Activated naive CD8-positive, alpha-beta T cell treated with anti-CD3 and anti-CD28 coated beads, Interleukin-2, amount 10 ng/mL, durations not matched to agents 7 days and 5 days (primary cell): ENCODE data around the gene CCDC88A. TPM values are rescaled to one million over a fixed set of nuclear protein-coding genes. Genes with fewer than 3 reads are reported as not detected.

Experiments
- ATAC-seq: fragments of 150-1000 bp; cut with Tn5 transposase; one replicate; pipeline ENCODE4 v1.10.0; 2021; ENCODE audit warnings: low read depth, moderate library complexity
- POLR2A ChIA-PET: fragments of 350-600 bp; sonication (Branson Sonifier 250); formaldehyde crosslinking; loops from one replicate; lab custom pipeline; 2021; ENCODE audit warnings: antibody characterized with exemption; lab: Charles Lee
- DNase-seq: peaks from one replicate; pipeline ENCODE4 v3.0.0; 2021
- H3K27ac Mint-ChIP-seq: one replicate; pipeline ENCODE4 v1.8.0; 2022; ENCODE audit warnings: mild to moderate bottlenecking, mixed read lengths
- H3K27me3 Mint-ChIP-seq: one replicate; pipeline ENCODE4 v1.8.0; 2022; ENCODE audit warnings: mild to moderate bottlenecking, moderate library complexity, mixed read lengths
- H3K36me3 Mint-ChIP-seq: one replicate; pipeline ENCODE4 v1.8.0; 2021; ENCODE audit warnings: mild to moderate bottlenecking, mixed read lengths
- H3K4me1 Mint-ChIP-seq: one replicate; pipeline ENCODE4 v1.8.0; 2021; ENCODE audit warnings: mixed read lengths
- H3K4me3 Mint-ChIP-seq: one replicate; pipeline ENCODE4 v1.8.0; 2022; ENCODE audit warnings: mild to moderate bottlenecking, moderate library complexity, mixed read lengths
- H3K9me3 Mint-ChIP-seq: one replicate; pipeline ENCODE4 v1.8.0; 2021; ENCODE audit warnings: mixed read lengths
- total RNA-seq, 2 experiments: library from RNA; stranded (reverse); gene quantifications; one replicate each; pipeline ENCODE4 v1.2.3, GENCODE V29; 2021

Gene CCDC88A
- total RNA-seq, 2 experiments from 2014 or later = 19.5 to 20.3 TPM

DNA sequence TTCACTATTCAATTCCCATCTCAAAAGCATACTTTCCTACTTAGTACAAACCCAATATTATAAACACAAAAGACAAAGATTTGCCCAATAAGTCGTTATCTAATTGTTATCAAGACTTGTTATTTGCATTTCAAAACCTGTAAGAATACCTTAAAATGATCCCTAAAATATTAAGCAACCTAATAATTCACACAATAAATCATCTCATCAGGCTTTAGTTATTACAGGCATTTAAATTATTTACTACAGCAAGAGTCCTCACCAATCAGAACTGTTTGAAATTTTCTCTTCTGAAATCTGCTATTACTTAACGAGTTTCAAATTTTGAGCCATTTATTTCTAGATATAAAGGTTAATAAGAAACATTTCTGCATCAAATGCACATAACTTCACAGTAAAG is 1.6 kb downstream of the CCDC88A start:
- DNase-seq (no peak), ATAC-seq (no peak)
- Mint-ChIP-seq H3K4me3 (peak overlapping the region; percentile 91), H3K27ac (no peak overlapping the region), H3K36me3 (no peaks in the 10 kb centered on the region), H3K4me1 (peaks cover 22% of the 10 kb centered on the region), H3K9me3 (no peaks in the 10 kb centered on the region), H3K27me3 (peaks cover 7% of the 10 kb centered on the region)
- POLR2A ChIA-PET = no interaction called here

GRCh38 chr2:55416786-55417568 is 2.7 kb downstream of the CCDC88A start:
- ATAC-seq (no peak), DNase-seq (no peak)
- H3K9me3 Mint-ChIP-seq = no peaks in the 10 kb centered on the region
- H3K36me3 Mint-ChIP-seq = no peaks in the 10 kb centered on the region
- H3K4me1 Mint-ChIP-seq = peaks cover 22% of the 10 kb centered on the region
- POLR2A ChIA-PET = no interaction called here
- H3K4me3 Mint-ChIP-seq = no peak overlapping the region
- no peak overlapping the region for H3K27ac Mint-ChIP-seq
- H3K27me3 Mint-ChIP-seq = peaks cover 7% of the 10 kb centered on the region

DNA sequence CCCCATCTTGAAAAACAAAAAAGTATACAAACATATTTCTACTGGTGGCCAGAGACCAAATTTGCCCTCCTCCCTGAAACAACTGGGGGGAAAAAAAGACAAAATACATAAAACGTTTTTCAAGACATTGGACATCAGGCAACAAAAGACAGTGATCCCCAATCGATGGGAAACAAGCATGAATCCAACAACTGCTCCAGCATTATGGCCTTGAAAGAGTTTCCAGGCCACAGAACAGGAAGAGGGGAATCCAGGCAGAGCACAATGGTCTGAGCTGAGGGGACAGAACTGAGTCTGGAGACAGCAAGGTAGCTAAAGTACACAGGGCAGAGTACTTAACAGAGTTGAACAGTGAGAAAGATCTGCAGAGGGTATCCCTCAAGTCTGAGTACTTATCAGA is 4.4 kb downstream of the CCDC88A start:
- no peak overlapping the region for H3K4me3 Mint-ChIP-seq
- no peak overlapping the region for H3K27ac Mint-ChIP-seq
- no peaks in the 10 kb centered on the region for H3K9me3 Mint-ChIP-seq
- DNase-seq = no peak
- no peaks in the 10 kb centered on the region for H3K36me3 Mint-ChIP-seq
- H3K27me3 Mint-ChIP-seq = no peaks in the 10 kb centered on the region
- H3K4me1 Mint-ChIP-seq = peaks cover 22% of the 10 kb centered on the region
- ATAC-seq = no peak
- POLR2A ChIA-PET = no interaction called here

DNA sequence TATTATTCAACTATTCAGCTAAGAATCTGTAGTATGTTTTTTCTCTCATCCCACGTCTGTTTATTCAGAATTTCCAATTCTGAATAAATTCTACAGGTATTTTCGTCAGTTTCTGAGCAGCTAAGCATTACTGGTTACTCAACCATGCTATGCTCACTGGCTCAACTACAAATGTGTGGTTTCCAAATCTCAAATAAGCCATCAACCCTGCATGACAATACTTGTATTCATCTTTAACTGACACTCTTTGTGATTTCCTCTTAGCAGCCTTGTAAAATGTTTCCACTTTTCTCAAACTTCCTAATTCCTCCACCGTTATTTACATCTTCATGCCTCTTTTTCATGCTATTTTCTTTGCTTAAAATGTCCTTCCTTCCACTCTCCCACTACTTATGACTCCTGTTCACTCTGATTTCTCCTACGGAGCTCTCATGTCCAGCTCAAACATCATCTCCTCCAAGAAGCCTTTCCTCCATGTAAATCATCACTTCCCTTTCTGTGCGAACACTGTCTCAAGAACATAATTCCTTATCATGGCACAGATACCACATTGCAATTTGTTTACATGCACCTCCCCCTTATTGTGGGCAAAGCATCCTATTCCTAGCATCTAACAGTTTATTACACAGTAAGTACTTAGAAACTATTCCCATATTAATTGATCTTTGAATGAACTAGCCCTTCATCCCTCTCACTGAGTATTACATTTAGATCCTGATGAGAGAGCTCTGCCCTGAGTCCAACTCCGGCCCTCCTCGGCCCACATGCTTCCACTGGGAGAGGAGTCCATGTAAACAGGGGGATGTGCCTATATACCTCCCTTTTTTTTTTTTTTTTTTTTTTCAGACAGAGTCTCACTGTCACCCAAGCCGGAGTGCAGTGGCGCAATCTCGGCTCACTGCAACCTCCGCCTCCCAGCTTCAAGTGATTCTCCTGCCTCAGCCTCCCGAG is 10.5 kb downstream of the CCDC88A start:
- Mint-ChIP-seq H3K36me3 (peaks cover 4% of the 10 kb centered on the region), H3K27ac (no peak overlapping the region), H3K4me1 (no peaks in the 10 kb centered on the region), H3K4me3 (no peak overlapping the region), H3K9me3 (no peaks in the 10 kb centered on the region), H3K27me3 (no peaks in the 10 kb centered on the region)
- POLR2A ChIA-PET = no interaction called here
- DNase-seq (no peak), ATAC-seq (no peak)

GRCh38 chr2:55408098-55408882 is 11.4 kb downstream of the CCDC88A start:
- Mint-ChIP-seq H3K36me3 (peaks cover 5% of the 10 kb centered on the region), H3K4me1 (no peaks in the 10 kb centered on the region), H3K27ac (no peak overlapping the region), H3K27me3 (no peaks in the 10 kb centered on the region), H3K4me3 (no peak overlapping the region), H3K9me3 (no peaks in the 10 kb centered on the region)
- POLR2A ChIA-PET = no interaction called here
- ATAC-seq (no peak), DNase-seq (no peak)

GRCh38 chr2:55405116-55405515 is 14.5 kb downstream of the CCDC88A start:
- H3K4me1 Mint-ChIP-seq = no peaks in the 10 kb centered on the region
- no peak overlapping the region for H3K27ac Mint-ChIP-seq
- DNase-seq = no peak

GRCh38 chr2:55403256-55403998 is 16.2 kb downstream of the CCDC88A start:
- POLR2A ChIA-PET = no interaction called here
- Mint-ChIP-seq H3K36me3 (peaks cover 8% of the 10 kb centered on the region), H3K27me3 (no peaks in the 10 kb centered on the region), H3K4me1 (no peaks in the 10 kb centered on the region), H3K27ac (no peak overlapping the region), H3K4me3 (no peak overlapping the region), H3K9me3 (no peaks in the 10 kb centered on the region)
- ATAC-seq (no peak), DNase-seq (no peak)

More at GRCh38 chr2:55405116-55405515, 14.5 kb downstream of the CCDC88A start:
- Mint-ChIP-seq H3K36me3 (peaks cover 10% of the 10 kb centered on the region), H3K4me3 (no peak overlapping the region), H3K27me3 (no peaks in the 10 kb centered on the region), H3K9me3 (no peaks in the 10 kb centered on the region)
- ATAC-seq = no peak
- POLR2A ChIA-PET = no interaction called here

- H3K27me3 Mint-ChIP-seq = no peaks in the 10 kb centered on the region
These were observed 18.5 kb downstream of the CCDC88A start for GRCh38 chr2:55401124-55401523.

DNA sequence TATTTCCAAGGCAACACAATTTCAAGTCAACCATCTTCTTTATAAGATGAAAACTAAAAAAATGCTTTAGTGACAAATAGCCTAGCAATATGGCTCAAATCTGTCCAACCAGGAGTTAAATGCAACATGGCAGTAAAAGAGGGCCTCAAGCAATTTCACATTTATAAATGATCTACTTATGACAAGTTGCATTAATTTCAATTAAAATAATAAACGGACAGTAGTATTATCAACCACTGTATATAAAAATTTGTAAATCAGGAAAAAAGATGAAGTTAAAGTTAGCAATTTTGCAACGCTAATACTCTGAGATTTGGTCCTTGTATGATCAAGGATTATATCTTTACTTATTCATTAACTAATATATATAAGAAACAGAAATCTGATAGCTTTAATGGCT is 19.3 kb downstream of the CCDC88A start:
- Mint-ChIP-seq H3K27me3 (no peaks in the 10 kb centered on the region), H3K27ac (no peak overlapping the region), H3K36me3 (peaks cover 8% of the 10 kb centered on the region), H3K4me3 (no peak overlapping the region), H3K9me3 (no peaks in the 10 kb centered on the region), H3K4me1 (no peaks in the 10 kb centered on the region)
- no peak for DNase-seq
- no peak for ATAC-seq
- POLR2A ChIA-PET = no interaction called here

More at GRCh38 chr2:55401124-55401523, 18.5 kb downstream of the CCDC88A start:
- ATAC-seq (no peak), DNase-seq (no peak)
- Mint-ChIP-seq H3K36me3 (peaks cover 8% of the 10 kb centered on the region), H3K4me3 (no peak overlapping the region), H3K4me1 (no peaks in the 10 kb centered on the region), H3K9me3 (no peaks in the 10 kb centered on the region), H3K27ac (no peak overlapping the region)
- POLR2A ChIA-PET = no interaction called here

- Mint-ChIP-seq H3K9me3 (no peaks in the 10 kb centered on the region), H3K36me3 (peaks cover 5% of the 10 kb centered on the region), H3K27me3 (no peaks in the 10 kb centered on the region), H3K4me3 (no peak overlapping the region), H3K27ac (no peak overlapping the region), H3K4me1 (no peaks in the 10 kb centered on the region)
- no peak for ATAC-seq
- POLR2A ChIA-PET = no interaction called here
- no peak for DNase-seq
These were observed 19.8 kb downstream of the CCDC88A start for GRCh38 chr2:55399815-55400214.

GRCh38 chr2:55395724-55396605 is 23.7 kb downstream of the CCDC88A start:
- no peak for DNase-seq
- H3K9me3 Mint-ChIP-seq = no peaks in the 10 kb centered on the region
- H3K27ac Mint-ChIP-seq = no peak overlapping the region
- no peak for ATAC-seq
- POLR2A ChIA-PET = no interaction called here
- no peaks in the 10 kb centered on the region for H3K36me3 Mint-ChIP-seq
- H3K4me3 Mint-ChIP-seq = no peak overlapping the region
- no peaks in the 10 kb centered on the region for H3K4me1 Mint-ChIP-seq
- no peaks in the 10 kb centered on the region for H3K27me3 Mint-ChIP-seq

DNA sequence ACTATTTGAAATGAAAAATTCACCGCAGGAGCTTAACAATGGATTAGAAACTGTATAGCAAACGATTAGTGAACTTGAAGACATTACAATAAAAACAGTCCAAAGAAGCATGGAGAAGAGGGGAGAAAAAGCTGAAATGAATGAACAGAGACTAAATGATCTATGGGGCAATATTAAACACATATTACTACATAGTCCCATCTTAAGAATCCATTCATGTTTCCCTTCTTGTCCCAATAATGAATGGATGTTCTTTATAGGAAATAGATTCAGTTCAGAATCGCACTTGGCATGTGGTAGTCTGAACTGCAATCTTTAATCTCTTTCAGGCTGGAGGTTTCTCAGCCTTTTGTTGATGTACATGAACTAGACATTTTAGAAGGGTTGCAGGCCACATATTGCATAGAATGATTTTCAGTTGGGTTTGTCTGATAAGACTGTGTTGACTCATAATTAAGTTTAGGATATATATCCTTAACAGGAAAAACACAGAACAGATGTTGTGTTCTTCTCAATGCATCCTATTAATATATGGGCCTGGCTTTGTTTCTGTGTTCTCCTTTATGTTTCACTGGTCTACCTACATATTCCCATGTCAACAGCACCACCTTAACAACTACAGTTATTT is 27.9 kb downstream of the CCDC88A start:
- POLR2A ChIA-PET = no interaction called here
- H3K4me1 Mint-ChIP-seq = no peaks in the 10 kb centered on the region
- H3K4me3 Mint-ChIP-seq = no peak overlapping the region
- H3K36me3 Mint-ChIP-seq = peaks cover 1% of the 10 kb centered on the region
- no peaks in the 10 kb centered on the region for H3K27me3 Mint-ChIP-seq
- ATAC-seq (no peak), DNase-seq (no peak)
- H3K9me3 Mint-ChIP-seq = no peaks in the 10 kb centered on the region
- no peak overlapping the region for H3K27ac Mint-ChIP-seq
